Activated CD4-positive, alpha-beta memory T cell treated with anti-CD3 and anti-CD28 coated beads for 36 hours (primary cell): ENCODE results near the gene NUDT5. TPM values are rescaled to one million over a fixed set of nuclear protein-coding genes. Genes with fewer than 3 reads are reported as not detected.

Experiments used
- CTCF ChIA-PET: fragments of 350-600 bp; sonication (Branson Sonifier 250); formaldehyde crosslinking; loops from one replicate; lab custom pipeline; 2021; ENCODE audit warnings: antibody characterized with exemption, inconsistent platforms; lab: Charles Lee
- POLR2A ChIA-PET: fragments of 350-600 bp; sonication (Branson Sonifier 250); formaldehyde crosslinking; loops from one replicate; lab custom pipeline; 2021; ENCODE audit warnings: antibody characterized with exemption; lab: Charles Lee
- DNase-seq: peaks from one replicate; pipeline ENCODE4 v3.0.0-alpha.2; 2020
- H3K27ac Mint-ChIP-seq: one replicate; pipeline ENCODE4 v1.8.0; 2021; ENCODE audit warnings: mixed read lengths
- H3K27me3 Mint-ChIP-seq: one replicate; pipeline ENCODE4 v1.8.0; 2021; ENCODE audit warnings: mixed read lengths
- H3K36me3 Mint-ChIP-seq: one replicate; pipeline ENCODE4 v1.8.0; 2021; ENCODE audit warnings: mixed read lengths
- H3K4me1 Mint-ChIP-seq: one replicate; pipeline ENCODE4 v1.8.0; 2021; ENCODE audit warnings: low read depth, mixed read lengths
- H3K4me3 Mint-ChIP-seq: one replicate; pipeline ENCODE4 v1.8.0; 2021; ENCODE audit warnings: mild to moderate bottlenecking, mixed read lengths
- H3K9me3 Mint-ChIP-seq: one replicate; pipeline ENCODE4 v1.8.0; 2021; ENCODE audit warnings: mixed read lengths
- intact Hi-C: fragments of 100-400 bp; cut with micrococcal nuclease; formaldehyde crosslinking; loops from one replicate; pipeline ENCODE4 v1.15.1; 2023
- total RNA-seq, 2 experiments: library from RNA; stranded (reverse); gene quantifications; one replicate each; pipeline ENCODE4 v1.2.3, GENCODE V29; 2021

NUDT5 gene
- total RNA-seq, 2 experiments from 2014 or later, result 115 to 118 TPM

GRCh38 chr10:12160664-12161063, 35.0 kb downstream of the NUDT5 start:
- peaks cover 34% of the 10 kb centered on the region for H3K36me3 Mint-ChIP-seq
- peak overlapping the region; percentile 18 for H3K27ac Mint-ChIP-seq
- no peak overlapping the region for H3K4me3 Mint-ChIP-seq
- no peaks in the 10 kb centered on the region for H3K9me3 Mint-ChIP-seq
- peak; percentile 15 for DNase-seq
- POLR2A ChIA-PET, result no interaction called here
- peaks cover 2% of the 10 kb centered on the region for H3K4me1 Mint-ChIP-seq
- no peaks in the 10 kb centered on the region for H3K27me3 Mint-ChIP-seq
- intact Hi-C loops, result no loop called here
- CTCF ChIA-PET, result no interaction called here

GRCh38 chr10:12158111-12158510, 37.6 kb downstream of the NUDT5 start:
- no peak overlapping the region for H3K27ac Mint-ChIP-seq
- ChIA-PET CTCF (no interaction called here), POLR2A (no interaction called here)
- no peak for DNase-seq
- H3K4me3 Mint-ChIP-seq, result no peak overlapping the region
- no peaks in the 10 kb centered on the region for H3K27me3 Mint-ChIP-seq
- no peaks in the 10 kb centered on the region for H3K9me3 Mint-ChIP-seq
- H3K4me1 Mint-ChIP-seq, result peaks cover 2% of the 10 kb centered on the region
- H3K36me3 Mint-ChIP-seq, result peaks cover 24% of the 10 kb centered on the region
- intact Hi-C loops, result no loop called here

- Mint-ChIP-seq H3K4me3 (no peak overlapping the region), H3K36me3 (peaks cover 14% of the 10 kb centered on the region), H3K4me1 (peaks cover 2% of the 10 kb centered on the region), H3K9me3 (no peaks in the 10 kb centered on the region), H3K27ac (no peak overlapping the region), H3K27me3 (no peaks in the 10 kb centered on the region)
- intact Hi-C loops, result no loop called here
- no peak for DNase-seq
- POLR2A ChIA-PET, result no interaction called here
- CTCF ChIA-PET, result no interaction called here
Observed at GRCh38 chr10:12156367-12157123, 39.1 kb downstream of the NUDT5 start.

DNA sequence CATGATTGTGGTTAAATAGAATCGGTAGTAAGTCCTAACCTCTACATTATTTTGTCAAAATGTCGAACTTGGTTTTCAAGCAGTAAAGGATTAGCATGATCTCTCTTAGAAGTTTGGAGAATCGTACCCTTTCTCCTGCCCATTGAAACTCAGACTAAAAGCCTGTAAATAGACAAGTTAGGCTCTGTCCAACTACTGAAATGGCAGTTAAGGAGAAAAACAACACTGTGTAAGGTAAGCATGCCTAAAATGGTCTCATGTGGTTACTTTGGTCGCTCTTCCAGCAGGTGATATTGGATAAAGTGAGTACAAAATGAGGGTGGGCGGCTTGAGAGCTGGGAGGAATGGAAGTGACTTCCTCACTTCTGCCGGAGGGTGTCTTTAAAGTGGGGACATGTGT, 41.2 kb downstream of the NUDT5 start:
- no peak overlapping the region for H3K27ac Mint-ChIP-seq
- H3K4me1 Mint-ChIP-seq, result no peaks in the 10 kb centered on the region
- H3K4me3 Mint-ChIP-seq, result no peak overlapping the region
- intact Hi-C loops, result no loop called here
- H3K9me3 Mint-ChIP-seq, result no peaks in the 10 kb centered on the region
- CTCF ChIA-PET, result no interaction called here
- peaks cover 15% of the 10 kb centered on the region for H3K36me3 Mint-ChIP-seq
- DNase-seq, result no peak
- POLR2A ChIA-PET, result no interaction called here
- H3K27me3 Mint-ChIP-seq, result no peaks in the 10 kb centered on the region

DNA sequence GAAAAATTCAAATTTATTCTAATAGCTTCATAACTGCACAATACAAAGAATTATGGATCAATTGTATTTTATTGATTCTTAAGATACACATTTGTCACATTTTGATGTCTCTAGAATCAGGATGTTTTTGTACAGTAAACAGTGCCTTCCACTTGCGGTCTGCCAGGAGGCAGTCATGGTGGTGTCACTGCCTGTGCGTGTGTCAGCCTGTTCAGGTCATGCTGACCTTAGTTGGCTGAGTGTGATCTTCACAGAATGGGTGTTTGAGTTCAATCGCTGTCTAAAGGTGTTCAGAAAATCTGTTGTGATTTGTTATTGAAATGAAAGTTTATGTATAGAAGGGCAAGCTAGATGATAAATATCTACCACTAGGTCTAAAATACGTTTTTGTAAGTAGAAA, 45.5 kb downstream of the NUDT5 start:
- Mint-ChIP-seq H3K27ac (no peak overlapping the region), H3K9me3 (no peaks in the 10 kb centered on the region), H3K36me3 (peaks cover 26% of the 10 kb centered on the region), H3K4me3 (no peak overlapping the region), H3K27me3 (no peaks in the 10 kb centered on the region), H3K4me1 (no peaks in the 10 kb centered on the region)
- POLR2A ChIA-PET, result no interaction called here
- intact Hi-C loops, result no loop called here
- no peak for DNase-seq
- CTCF ChIA-PET, result no interaction called here

DNA sequence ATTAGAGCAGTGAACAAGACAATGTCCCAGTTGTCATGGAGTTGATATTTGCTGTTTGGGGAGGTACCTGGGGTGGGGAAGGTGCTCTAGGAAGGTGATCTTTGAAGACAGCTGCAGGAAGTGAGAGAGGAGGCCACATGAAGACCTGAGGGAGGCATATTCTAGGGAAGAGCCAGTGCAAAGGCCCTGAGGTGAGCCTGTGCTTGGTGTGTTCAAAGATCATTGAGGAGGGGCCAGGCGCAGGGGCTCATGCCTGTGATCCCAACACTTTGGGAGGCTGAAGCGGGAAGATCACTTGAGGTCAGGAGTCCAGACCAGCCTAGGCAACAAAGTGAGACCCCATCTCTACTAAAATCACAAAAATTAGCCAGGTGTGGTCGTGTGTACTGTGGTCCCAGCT, 51.2 kb downstream of the NUDT5 start:
- intact Hi-C loops, result no loop called here
- no peak for DNase-seq
- Mint-ChIP-seq H3K36me3 (peaks cover 43% of the 10 kb centered on the region), H3K4me1 (no peaks in the 10 kb centered on the region), H3K27ac (no peak overlapping the region), H3K4me3 (no peak overlapping the region), H3K9me3 (no peaks in the 10 kb centered on the region), H3K27me3 (no peaks in the 10 kb centered on the region)
- CTCF ChIA-PET, result no interaction called here
- POLR2A ChIA-PET, result no interaction called here

DNA sequence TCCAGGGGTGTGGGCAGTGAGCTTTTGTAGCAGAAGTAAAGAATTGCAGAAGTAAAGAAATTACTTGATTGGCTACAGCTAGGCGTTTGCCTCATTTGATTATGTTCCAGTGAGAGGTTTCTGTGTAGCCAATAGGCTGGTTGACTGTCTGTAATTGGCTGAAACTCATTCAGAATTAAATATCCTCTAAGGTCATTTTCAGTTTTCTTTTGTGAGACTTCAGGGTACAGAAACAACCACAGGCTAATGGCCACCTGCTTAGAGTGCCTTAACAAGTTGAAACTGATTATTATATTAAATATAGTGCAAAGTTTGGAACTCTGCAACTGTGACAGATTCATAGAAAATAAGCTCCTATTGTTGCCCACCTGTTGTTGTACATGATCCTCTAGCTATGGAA, 55.7 kb downstream of the NUDT5 start:
- POLR2A ChIA-PET, result no interaction called here
- no peaks in the 10 kb centered on the region for H3K9me3 Mint-ChIP-seq
- CTCF ChIA-PET, result interaction anchor here (0.7 kb wide), 1 partner anchor 13 kb away, joined by 3 read pairs; no protein-coding TSS in a partner anchor
- H3K36me3 Mint-ChIP-seq, result peaks cover 39% of the 10 kb centered on the region
- peaks cover 1% of the 10 kb centered on the region for H3K4me1 Mint-ChIP-seq
- no peaks in the 10 kb centered on the region for H3K27me3 Mint-ChIP-seq
- DNase-seq, result no peak
- intact Hi-C loops, result no loop called here
- H3K27ac Mint-ChIP-seq, result no peak overlapping the region
- H3K4me3 Mint-ChIP-seq, result no peak overlapping the region

GRCh38 chr10:12135631-12136030, 60.1 kb downstream of the NUDT5 start:
- ChIA-PET POLR2A (no interaction called here), CTCF (interaction anchor here (1.0 kb wide), 1 partner anchor 15 kb away, joined by 3 read pairs; no protein-coding TSS in a partner anchor)
- H3K4me3 Mint-ChIP-seq, result no peak overlapping the region
- H3K36me3 Mint-ChIP-seq, result peaks cover 24% of the 10 kb centered on the region
- no peaks in the 10 kb centered on the region for H3K27me3 Mint-ChIP-seq
- H3K9me3 Mint-ChIP-seq, result no peaks in the 10 kb centered on the region
- no peak for DNase-seq
- intact Hi-C loops, result no loop called here
- no peak overlapping the region for H3K27ac Mint-ChIP-seq
- H3K4me1 Mint-ChIP-seq, result peaks cover 12% of the 10 kb centered on the region

GRCh38 chr10:12130237-12130872, 65.3 kb downstream of the NUDT5 start:
- Mint-ChIP-seq H3K4me1 (peaks cover 29% of the 10 kb centered on the region), H3K9me3 (no peaks in the 10 kb centered on the region), H3K27me3 (no peaks in the 10 kb centered on the region), H3K36me3 (peaks cover 10% of the 10 kb centered on the region), H3K27ac (peak overlapping the region; percentile 52), H3K4me3 (peak overlapping the region; percentile 83)
- DNase-seq, result peak; percentile 57
- ChIA-PET POLR2A (interaction anchor here (1.2 kb wide), 1 partner anchor 87 kb away, joined by 5 read pairs; the partner anchor contains the start of gene UPF2), CTCF (interaction anchor here (1.2 to 1.6 kb wide), 2 partner anchors 88 to 143 kb away, joined by 5 to 8 read pairs; partner anchors contain the start of gene UPF2)
- intact Hi-C loops, result loop anchor here (2.0 kb wide), 1 partner anchor 62 kb away; the partner anchor contains the start of gene DHTKD1

DNA sequence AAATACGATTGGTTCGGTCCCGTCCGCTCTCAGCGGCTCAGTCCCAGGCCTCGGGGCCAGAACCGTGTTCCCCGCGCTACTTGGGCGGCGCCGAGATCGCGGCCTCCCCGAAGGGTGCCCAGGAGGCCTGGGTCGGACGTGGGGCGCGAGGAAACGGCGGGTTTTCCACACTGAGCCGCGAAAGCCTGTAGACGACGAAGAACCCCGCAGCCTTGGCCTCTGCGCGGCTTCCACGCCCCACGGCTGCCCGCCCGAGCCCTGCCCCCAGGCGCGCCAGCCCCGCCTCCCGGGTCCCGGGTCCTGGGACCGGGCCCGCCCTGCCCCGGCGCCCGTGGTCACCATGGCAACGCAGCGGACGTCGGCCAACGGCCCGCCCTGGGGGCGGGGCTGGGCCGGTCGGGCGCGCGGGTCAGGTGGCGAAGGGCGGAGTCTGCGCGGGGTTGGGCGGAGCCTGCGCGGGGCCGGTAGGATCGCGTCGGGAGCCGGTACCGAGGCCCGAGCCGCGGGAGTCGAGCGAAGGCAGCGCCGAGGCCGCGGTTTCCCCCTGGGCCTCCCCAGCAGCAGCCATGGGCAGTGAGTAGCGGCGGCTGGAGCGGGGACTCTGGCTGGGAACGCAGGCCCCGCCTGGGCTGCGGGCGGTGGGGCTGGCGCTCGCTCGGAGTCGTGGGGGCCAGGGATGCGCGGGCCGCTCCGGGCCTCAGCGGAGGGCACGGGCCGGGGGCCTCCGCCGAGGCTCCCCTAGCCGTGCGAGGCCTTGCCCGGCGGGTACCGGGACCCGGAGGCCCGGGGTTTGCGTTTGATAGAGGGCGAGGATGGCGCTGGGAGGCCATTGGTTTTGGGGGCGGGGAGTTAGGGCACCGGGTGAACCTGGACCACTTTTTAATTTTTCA, 66.2 kb downstream of the NUDT5 start, which contains the start of gene SEC61A2:
SEC61A2 (plus strand) TSS at position 456 of the 890 bp plus-strand sequence; CDS start at position 567, 111 bp downstream.
- POLR2A ChIA-PET, result interaction anchor here (1.2 kb wide), 1 partner anchor 86 kb away, joined by 5 read pairs; the partner anchor contains the start of gene UPF2
- intact Hi-C loops, result loop anchor here (2.0 to 10.0 kb wide), 3 partner anchors 61 to 975 kb away; partner anchors contain the start of genes DHTKD1 and OPTN

GRCh38 chr10:12121673-12122072, 74.0 kb downstream of the NUDT5 start:
- H3K27ac Mint-ChIP-seq, result peak overlapping the region; percentile 97
- no peaks in the 10 kb centered on the region for H3K27me3 Mint-ChIP-seq
- peaks cover 33% of the 10 kb centered on the region for H3K4me1 Mint-ChIP-seq
- intact Hi-C loops, result loop anchor here (1.0 to 10.0 kb wide), 11 partner anchors 8 to 983 kb away; partner anchors contain the start of genes DHTKD1, NUDT5 and OPTN
- CTCF ChIA-PET, result interaction anchor here (1.0 kb wide), 1 partner anchor 14 kb away, joined by 3 read pairs; no protein-coding TSS in a partner anchor
- peaks cover 38% of the 10 kb centered on the region for H3K36me3 Mint-ChIP-seq
- POLR2A ChIA-PET, result interaction anchor here (1.7 to 1.8 kb wide), 2 partner anchors 55 to 80 kb away, joined by 3 to 9 read pairs; partner anchors contain the start of gene UPF2
- peak overlapping the region; percentile 64 for H3K4me3 Mint-ChIP-seq
- no peak for DNase-seq
- no peaks in the 10 kb centered on the region for H3K9me3 Mint-ChIP-seq

More for the DNA sequence above, 66.2 kb downstream of the NUDT5 start, which contains the start of gene SEC61A2:
- Mint-ChIP-seq H3K27me3 (no peaks in the 10 kb centered on the region), H3K4me3 (peak within 1 kb of the TSS; percentile 83), H3K36me3 (peaks cover 8% of the 10 kb centered on the region), H3K4me1 (peaks cover 31% of the 10 kb centered on the region), H3K27ac (peak within 1 kb of the TSS; percentile 74), H3K9me3 (no peaks in the 10 kb centered on the region)
- CTCF ChIA-PET, result interaction anchor here (1.2 to 1.6 kb wide), 2 partner anchors 87 to 142 kb away, joined by 5 to 8 read pairs; partner anchors contain the start of gene UPF2
- peak; percentile 98 for DNase-seq
